Measurements from ENCODE around the gene GNG12.

- TF ChIP-seq, protein P1, sequence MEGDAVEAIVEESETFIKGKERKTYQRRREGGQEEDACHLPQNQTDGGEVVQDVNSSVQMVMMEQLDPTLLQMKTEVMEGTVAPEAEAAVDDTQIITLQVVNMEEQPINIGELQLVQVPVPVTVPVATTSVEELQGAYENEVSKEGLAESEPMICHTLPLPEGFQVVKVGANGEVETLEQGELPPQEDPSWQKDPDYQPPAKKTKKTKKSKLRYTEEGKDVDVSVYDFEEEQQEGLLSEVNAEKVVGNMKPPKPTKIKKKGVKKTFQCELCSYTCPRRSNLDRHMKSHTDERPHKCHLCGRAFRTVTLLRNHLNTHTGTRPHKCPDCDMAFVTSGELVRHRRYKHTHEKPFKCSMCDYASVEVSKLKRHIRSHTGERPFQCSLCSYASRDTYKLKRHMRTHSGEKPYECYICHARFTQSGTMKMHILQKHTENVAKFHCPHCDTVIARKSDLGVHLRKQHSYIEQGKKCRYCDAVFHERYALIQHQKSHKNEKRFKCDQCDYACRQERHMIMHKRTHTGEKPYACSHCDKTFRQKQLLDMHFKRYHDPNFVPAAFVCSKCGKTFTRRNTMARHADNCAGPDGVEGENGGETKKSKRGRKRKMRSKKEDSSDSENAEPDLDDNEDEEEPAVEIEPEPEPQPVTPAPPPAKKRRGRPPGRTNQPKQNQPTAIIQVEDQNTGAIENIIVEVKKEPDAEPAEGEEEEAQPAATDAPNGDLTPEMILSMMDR (conservative IDR thresholded peaks at IDR 0.05): no peak
- TF ChIP-seq EZH2 (IDR thresholded peaks at IDR 0.05; ENCODE audit: low read depth): no peak
These were observed 174.0 kb downstream of the GNG12 start for GRCh38 chr1:67659229-67659628.

Data from PC-9 (cell line).